ENCODE results near the gene NEU4. TPM values are rescaled to one million over a fixed set of nuclear protein-coding genes. Genes with fewer than 3 reads are reported as not detected.

The NEU4 gene
- total and polyA plus RNA-seq, 9 of the 15 experiments (the other 6 are each of a cell fraction or from before 2014, with no cell fraction given), result 0.01 to 0.40 TPM; not detected in 7

- TF ChIP-seq, protein P1, sequence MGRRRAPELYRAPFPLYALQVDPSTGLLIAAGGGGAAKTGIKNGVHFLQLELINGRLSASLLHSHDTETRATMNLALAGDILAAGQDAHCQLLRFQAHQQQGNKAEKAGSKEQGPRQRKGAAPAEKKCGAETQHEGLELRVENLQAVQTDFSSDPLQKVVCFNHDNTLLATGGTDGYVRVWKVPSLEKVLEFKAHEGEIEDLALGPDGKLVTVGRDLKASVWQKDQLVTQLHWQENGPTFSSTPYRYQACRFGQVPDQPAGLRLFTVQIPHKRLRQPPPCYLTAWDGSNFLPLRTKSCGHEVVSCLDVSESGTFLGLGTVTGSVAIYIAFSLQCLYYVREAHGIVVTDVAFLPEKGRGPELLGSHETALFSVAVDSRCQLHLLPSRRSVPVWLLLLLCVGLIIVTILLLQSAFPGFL (CRISPR knock-in tag; IDR thresholded peaks at IDR 0.05), result no peak
- TF ChIP-seq CCNT2 (IDR thresholded peaks at IDR 0.05; ENCODE audit: borderline replicate concordance, extremely low read depth, insufficient read length, low read depth, low read length), result no peak
- TF ChIP-seq SUPT5H (IDR thresholded peaks at IDR 0.05), result no peak
- TF ChIP-seq HIVEP1 (CRISPR knock-in tag; IDR thresholded peaks at IDR 0.05), result no peak
- TF ChIP-seq E2F4 (CRISPR knock-in tag; IDR thresholded peaks at IDR 0.05; ENCODE audit: low read depth), result no peak
- TF ChIP-seq CHAMP1 (IDR thresholded peaks at IDR 0.05), result no peak
- no peak for TF ChIP-seq ZNF274 (IDR thresholded peaks at IDR 0.05; ENCODE audit: borderline replicate concordance, low read depth, low read length)
Observed at GRCh38 chr2:241836292-241836691, 27.3 kb downstream of the NEU4 start (continued).

Data from K562 (cell line).